Measurements from ENCODE around the gene ZDHHC19.

- TF ChIP-seq CTCF (IDR thresholded peaks at IDR 0.05) (no peak), POLR2A (IDR thresholded peaks at IDR 0.05) (no peak)
These were observed 9.4 kb upstream of the ZDHHC19 start for GRCh38 chr3:196220587-196220986.
